B cell (primary cell): Measurements from ENCODE around the gene IFT122. TPM values are rescaled to one million over a fixed set of nuclear protein-coding genes. Genes with fewer than 3 reads are reported as not detected.

Experiments used
- ATAC-seq: fragments of 200-7000 bp; cut with Tn5 transposase; one replicate; pipeline ENCODE4 v1.10.0; 2021; ENCODE audit warnings: low read depth, mild to moderate bottlenecking, moderate number of reproducible peaks, moderate library complexity
- CTCF ChIA-PET: fragments of 350-600 bp; sonication (Branson Sonifier 250); formaldehyde crosslinking; loops from one replicate; lab custom pipeline; 2021; ENCODE audit warnings: antibody characterized with exemption, inconsistent platforms; lab: Charles Lee
- POLR2A ChIA-PET: fragments of 350-600 bp; sonication (Branson Sonifier 250); formaldehyde crosslinking; loops from one replicate; lab custom pipeline; 2021; ENCODE audit warnings: antibody characterized with exemption; lab: Charles Lee
- DNase-seq: peaks from one replicate; pipeline ENCODE4 v3.0.0; 2013
- H2AFZ ChIP-seq: 2 replicates; pipeline ENCODE4 v1.6.1; 2012; ENCODE audit warnings: mild to moderate bottlenecking, low read depth, low read length; ENCODE audit not compliant: insufficient read depth, poor library complexity, severe bottlenecking
- H3K27ac ChIP-seq, 2 donors: 1 replicate in 1 of 2; 2 replicates in 1 of 2; pipeline ENCODE4 v1.5.1; 2012 to 2013; ENCODE audit warnings: low read length in 2 of 2, mild to moderate bottlenecking in 2 of 2, moderate library complexity in 1 of 2
- H3K27me3 ChIP-seq, 4 experiments: fragments of 200-600 bp in 1 of 4; sonication (generic) in 1 of 4; replicated peaks in 1 of 4; 1 replicate in 2 of 4; 2 replicates in 2 of 4; pipeline versions ENCODE4 v1.6.1 to v1.7.0; 2013 to 2016; ENCODE audit warnings: low read length in 3 of 4, mild to moderate bottlenecking in 2 of 4, mixed read lengths in 1 of 4, moderate library complexity in 1 of 4; ENCODE audit not compliant: insufficient read depth in 4 of 4, control insufficient read depth in 3 of 4; ENCODE audit errors: control extremely low read depth in 1 of 4
- H3K36me3 ChIP-seq, 2 experiments: replicated peaks in 1 of 2; 1 replicate in 1 of 2; 2 replicates in 1 of 2; pipeline versions ENCODE4 v1.6.1 to v1.7.1; 2013; ENCODE audit warnings: low read length in 1 of 2; ENCODE audit not compliant: insufficient read depth in 2 of 2, control insufficient read depth in 1 of 2; ENCODE audit errors: control extremely low read depth in 1 of 2, extremely low read depth in 1 of 2
- H3K4me1 ChIP-seq, 2 donors: fragments of 200-600 bp in 1 of 2; sonication (generic) in 1 of 2; 1 replicate in 1 of 2; 2 replicates in 1 of 2; pipeline versions ENCODE4 v1.5.1 to v1.6.1; 2013 to 2017; ENCODE audit warnings: low read length in 2 of 2; ENCODE audit not compliant: control insufficient read depth in 2 of 2, insufficient read depth in 2 of 2
- H3K4me2 ChIP-seq: replicated peaks from 2 replicates; pipeline ENCODE3; 2012; ENCODE audit warnings: mild to moderate bottlenecking, low read depth, low read length; ENCODE audit not compliant: poor library complexity, severe bottlenecking
- H3K4me3 ChIP-seq, 5 experiments: fragments of 200-600 bp in 1 of 5; sonication (generic) in 1 of 5; 1 replicate in 3 of 5; 2 replicates in 2 of 5; pipeline versions ENCODE4 v1.5.1 to v1.7.0; 2011 to 2016; ENCODE audit warnings: low read length in 4 of 5, mild to moderate bottlenecking in 4 of 5, low read depth in 2 of 5, control low read depth in 1 of 5, moderate library complexity in 1 of 5; ENCODE audit not compliant: insufficient read depth in 1 of 5; ENCODE audit errors: control extremely low read depth in 1 of 5, extremely low read depth in 1 of 5
- H3K79me2 ChIP-seq: fragments of 200-600 bp; sonication (generic); one replicate; pipeline ENCODE4 v1.6.0; 2016; ENCODE audit warnings: low read length; ENCODE audit not compliant: control insufficient read depth, insufficient read depth
- H3K9ac ChIP-seq: fragments of 200-600 bp; sonication (generic); 2 replicates; pipeline ENCODE4 v1.6.1; 2017; ENCODE audit warnings: mild to moderate bottlenecking, low read length, moderate library complexity
- H3K9me3 ChIP-seq, 3 donors: one replicate each; pipeline versions ENCODE4 v1.6.1 to v1.7.1; 2013; ENCODE audit warnings: low read length in 2 of 3; ENCODE audit not compliant: control insufficient read depth in 2 of 3, insufficient read depth in 1 of 3; ENCODE audit errors: control extremely low read depth in 1 of 3
- H4K20me1 ChIP-seq: 2 replicates; pipeline ENCODE4 v1.6.0; 2012; ENCODE audit warnings: mild to moderate bottlenecking, low read length; ENCODE audit not compliant: insufficient read depth, control insufficient read depth, poor library complexity, severe bottlenecking
- H3K27ac Mint-ChIP-seq: one replicate; pipeline ENCODE4 v1.8.0; 2021; ENCODE audit warnings: mixed read lengths
- H3K27me3 Mint-ChIP-seq: one replicate; pipeline ENCODE4 v1.8.0; 2021; ENCODE audit warnings: mixed read lengths
- H3K4me1 Mint-ChIP-seq: one replicate; pipeline ENCODE4 v1.8.0; 2021; ENCODE audit warnings: mixed read lengths
- H3K4me3 Mint-ChIP-seq: one replicate; pipeline ENCODE4 v1.8.0; 2021; ENCODE audit warnings: mixed read lengths
- H3K9me3 Mint-ChIP-seq: one replicate; pipeline ENCODE4 v1.8.0; 2022; ENCODE audit warnings: mixed read lengths; ENCODE audit not compliant: insufficient read depth
- EZH2 ChIP-seq: IDR thresholded peaks from 2 replicates; pipeline ENCODE4 v1.6.1; 2012; ENCODE audit warnings: borderline replicate concordance, low read depth, mild to moderate bottlenecking, moderate library complexity, low read length; ENCODE audit not compliant: insufficient read depth, poor library complexity, severe bottlenecking
- WGBS: methylation state at CpG from one replicate; pipeline ENCODE4 v1.1.5; 2013; ENCODE audit warnings: missing lambda C conversion rate; ENCODE audit not compliant: insufficient coverage; 5-methylcytosine and 5-hydroxymethylcytosine counted together
- intact Hi-C: fragments of 100-400 bp; cut with micrococcal nuclease; formaldehyde crosslinking; loops from one replicate; pipeline ENCODE4 v1.10.0; 2022
- polyA plus RNA-seq: library from polyadenylated mRNA; depleted of rRNA; stranded (reverse); fragments of >200 nt; gene quantifications from 2 replicates; pipeline ENCODE4 v1.2.3, GENCODE V29; 2012
- total RNA-seq, 2 donors: library from RNA; stranded (reverse); fragments of 120-200 nt in 1 of 2; gene quantifications; 1 replicate in 1 of 2; 2 replicates in 1 of 2; pipeline versions ENCODE4 v1.2.3 to v1.2.4, GENCODE V29; 2013 to 2022
- TF ChIP-seq, protein P1 (sequence below): fragments of 200-600 bp; IDR thresholded peaks from one replicate; pipeline ENCODE4 v1.8.0; 2022; ENCODE audit warnings: antibody characterized with exemption, mild to moderate bottlenecking

Gene IFT122
- total and polyA plus RNA-seq, 2 donors (not counting 1 experiment from before 2014, with no cell fraction given): 14.0 to 34.3 TPM

DNA sequence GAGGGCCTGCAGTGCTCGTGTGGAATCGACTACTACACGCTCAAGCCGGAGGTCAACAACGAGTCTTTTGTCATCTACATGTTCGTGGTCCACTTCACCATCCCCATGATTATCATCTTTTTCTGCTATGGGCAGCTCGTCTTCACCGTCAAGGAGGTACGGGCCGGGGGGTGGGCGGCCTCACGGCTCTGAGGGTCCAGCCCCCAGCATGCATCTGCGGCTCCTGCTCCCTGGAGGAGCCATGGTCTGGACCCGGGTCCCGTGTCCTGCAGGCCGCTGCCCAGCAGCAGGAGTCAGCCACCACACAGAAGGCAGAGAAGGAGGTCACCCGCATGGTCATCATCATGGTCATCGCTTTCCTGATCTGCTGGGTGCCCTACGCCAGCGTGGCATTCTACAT is 92.2 kb downstream of the IFT122 start:
- no peak overlapping the region for H3K4me2 ChIP-seq
- peaks cover 0 to under 1% of the 10 kb centered on the region in 2 donors for H3K4me1 ChIP-seq
- no peak for DNase-seq
- H3K9me3 ChIP-seq: no peaks in the 10 kb centered on the region
- 97% methylated on average over 20 of the region's 20 CpGs for WGBS
- TF ChIP-seq, protein P1, sequence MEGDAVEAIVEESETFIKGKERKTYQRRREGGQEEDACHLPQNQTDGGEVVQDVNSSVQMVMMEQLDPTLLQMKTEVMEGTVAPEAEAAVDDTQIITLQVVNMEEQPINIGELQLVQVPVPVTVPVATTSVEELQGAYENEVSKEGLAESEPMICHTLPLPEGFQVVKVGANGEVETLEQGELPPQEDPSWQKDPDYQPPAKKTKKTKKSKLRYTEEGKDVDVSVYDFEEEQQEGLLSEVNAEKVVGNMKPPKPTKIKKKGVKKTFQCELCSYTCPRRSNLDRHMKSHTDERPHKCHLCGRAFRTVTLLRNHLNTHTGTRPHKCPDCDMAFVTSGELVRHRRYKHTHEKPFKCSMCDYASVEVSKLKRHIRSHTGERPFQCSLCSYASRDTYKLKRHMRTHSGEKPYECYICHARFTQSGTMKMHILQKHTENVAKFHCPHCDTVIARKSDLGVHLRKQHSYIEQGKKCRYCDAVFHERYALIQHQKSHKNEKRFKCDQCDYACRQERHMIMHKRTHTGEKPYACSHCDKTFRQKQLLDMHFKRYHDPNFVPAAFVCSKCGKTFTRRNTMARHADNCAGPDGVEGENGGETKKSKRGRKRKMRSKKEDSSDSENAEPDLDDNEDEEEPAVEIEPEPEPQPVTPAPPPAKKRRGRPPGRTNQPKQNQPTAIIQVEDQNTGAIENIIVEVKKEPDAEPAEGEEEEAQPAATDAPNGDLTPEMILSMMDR: no peak
- no peak for TF ChIP-seq EZH2
- ATAC-seq: no peak
- no peaks in the 10 kb centered on the region for H3K79me2 ChIP-seq
- H3K9ac ChIP-seq: no peak overlapping the region
- Mint-ChIP-seq H3K27me3 (peaks cover 3% of the 10 kb centered on the region), H3K4me3 (no peak overlapping the region), H3K9me3 (no peaks in the 10 kb centered on the region), H3K4me1 (peaks cover 2% of the 10 kb centered on the region), H3K27ac (no peak overlapping the region)
- intact Hi-C loops: no loop called here
- CTCF ChIA-PET: no interaction called here
- H3K27ac ChIP-seq: no peak overlapping the region
- H3K36me3 ChIP-seq: no peaks in the 10 kb centered on the region
- POLR2A ChIA-PET: no interaction called here
- peaks cover 0 to 2% (median 0%) of the 10 kb centered on the region in 4 experiments for H3K27me3 ChIP-seq
- no peaks in the 10 kb centered on the region for H4K20me1 ChIP-seq
- no peak overlapping the region for H2AFZ ChIP-seq
- H3K4me3 ChIP-seq: no peak overlapping the region

DNA sequence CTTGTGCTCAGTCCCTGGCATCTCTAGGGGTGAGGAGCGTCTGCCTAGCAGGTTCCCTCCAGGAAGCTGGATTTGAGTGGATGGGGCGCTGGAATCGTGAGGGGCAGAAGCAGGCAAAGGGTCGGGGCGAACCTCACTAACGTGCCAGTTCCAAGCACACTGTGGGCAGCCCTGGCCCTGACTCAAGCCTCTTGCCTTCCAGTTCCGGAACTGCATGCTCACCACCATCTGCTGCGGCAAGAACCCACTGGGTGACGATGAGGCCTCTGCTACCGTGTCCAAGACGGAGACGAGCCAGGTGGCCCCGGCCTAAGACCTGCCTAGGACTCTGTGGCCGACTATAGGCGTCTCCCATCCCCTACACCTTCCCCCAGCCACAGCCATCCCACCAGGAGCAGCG is 93.4 kb downstream of the IFT122 start:
- no peaks in the 10 kb centered on the region for H3K9me3 ChIP-seq
- H3K4me2 ChIP-seq: no peak overlapping the region
- H3K4me1 Mint-ChIP-seq: no peaks in the 10 kb centered on the region
- H3K36me3 ChIP-seq: no peaks in the 10 kb centered on the region
- no peak overlapping the region for H3K27ac Mint-ChIP-seq
- ChIA-PET CTCF (no interaction called here), POLR2A (no interaction called here)
- H3K4me1 ChIP-seq: no peaks in the 10 kb centered on the region
- intact Hi-C loops: no loop called here
- ATAC-seq (no peak), DNase-seq (no peak)
- no peak overlapping the region for H3K27ac ChIP-seq
- no peaks in the 10 kb centered on the region for H3K9me3 Mint-ChIP-seq
- peaks cover 0 to 2% (median 0%) of the 10 kb centered on the region in 4 experiments for H3K27me3 ChIP-seq
- H3K4me3 Mint-ChIP-seq: no peak overlapping the region
- 95% methylated on average over 13 of the region's 16 CpGs for WGBS
- H3K4me3 ChIP-seq: no peak overlapping the region
- no peak overlapping the region for H2AFZ ChIP-seq
- peaks cover 3% of the 10 kb centered on the region for H3K27me3 Mint-ChIP-seq
- H3K79me2 ChIP-seq: no peaks in the 10 kb centered on the region
- TF ChIP-seq, protein P1: no peak
- no peak for TF ChIP-seq EZH2
- H4K20me1 ChIP-seq: no peaks in the 10 kb centered on the region
- H3K9ac ChIP-seq: no peak overlapping the region
